HCT116 (cell line): Measurements from ENCODE around the gene TCOF1. TPM values are rescaled to one million over a fixed set of nuclear protein-coding genes. Genes with fewer than 3 reads are reported as not detected.

ENCODE experiments used
- ATAC-seq: fragments of 200-7000 bp; cut with Tn5 transposase; 2 replicates; pipeline ENCODE4 v1.9.1; 2020; ENCODE audit warnings: mild to moderate bottlenecking, moderate library complexity
- BruUV-seq: library from RNA; stranded (reverse); fragments of 400-500 nt; replicated peaks from 2 replicates; lab custom pipeline; 2021; lab: Mats Ljungman, UMichigan
- CTCF ChIA-PET: fragments of 300-600 bp; sonication (Branson Sonifier 250); formaldehyde crosslinking; loops from one replicate; lab custom pipeline; 2021; ENCODE audit warnings: antibody characterized with exemption; lab: Charles Lee
- POLR2A ChIA-PET: fragments of 300-600, 350-600 bp; sonication (Branson Sonifier 250); formaldehyde crosslinking; loops from one replicate; lab custom pipeline; 2021; ENCODE audit warnings: antibody characterized with exemption; lab: Charles Lee
- RAD21 ChIA-PET, 2 experiments: fragments of 300-600 bp; sonication (Branson Sonifier 250); formaldehyde crosslinking; loops; one replicate each; lab custom pipeline; 2023; ENCODE audit warnings: low total read pairs in 2 of 2; ENCODE audit not compliant: uncharacterized antibody in 2 of 2, unreplicated experiment in 2 of 2, low non-redundant PET in 1 of 2; lab: Charles Lee
- DNase-seq: peaks from one replicate; pipeline ENCODE4 v3.0.0-alpha.2; 2010; ENCODE audit warnings: low read depth, low spot score
- H2AFZ ChIP-seq: fragments of 200-600 bp; shearing (Covaris generic), sonication (generic); 2 replicates; pipeline ENCODE4 v1.6.1; 2017; ENCODE audit warnings: low read depth, mixed run types, mixed read lengths, antibody characterized with exemption, low read length; ENCODE audit not compliant: poor library complexity, severe bottlenecking
- H3K27ac ChIP-seq: 2 replicates; pipeline ENCODE4 v1.5.1; 2012; ENCODE audit warnings: low read depth, low read length
- H3K27me3 ChIP-seq: fragments of 200-600 bp; sonication (generic); 2 replicates; pipeline ENCODE4 v1.6.1; 2016; ENCODE audit warnings: mixed run types, low read length, mixed read lengths; ENCODE audit not compliant: insufficient read depth
- H3K36me3 ChIP-seq, 2 experiments: fragments of 200-500 bp in 1 of 2; fragments of 200-600 bp in 1 of 2; sonication (Bioruptor generic) in 1 of 2; sonication (generic) in 1 of 2; 2 replicates each; pipeline versions ENCODE4 v1.5.1 to v1.6.1; 2014 to 2016; ENCODE audit warnings: low read length in 2 of 2, inconsistent platforms in 1 of 2, mixed read lengths in 1 of 2, mixed run types in 1 of 2; ENCODE audit not compliant: insufficient read depth in 2 of 2, control insufficient read depth in 1 of 2
- H3K4me1 ChIP-seq, 2 experiments: fragments of 200-600 bp in 1 of 2; sonication (generic) in 1 of 2; 2 replicates each; pipeline versions ENCODE4 v1.5.1 to v1.6.1; 2012 to 2017; ENCODE audit warnings: low read length in 2 of 2, inconsistent platforms in 1 of 2, mild to moderate bottlenecking in 1 of 2, mixed read lengths in 1 of 2, mixed run types in 1 of 2, moderate library complexity in 1 of 2; ENCODE audit not compliant: insufficient read depth in 2 of 2, control insufficient read depth in 1 of 2
- H3K4me2 ChIP-seq: fragments of 200-600 bp; sonication (generic); 2 replicates; pipeline ENCODE4 v1.6.1; 2017; ENCODE audit warnings: mixed run types, low read length, mixed read lengths
- H3K4me3 ChIP-seq, 2 experiments: fragments of 200-600 bp in 1 of 2; sonication (generic) in 1 of 2; replicated peaks in 1 of 2; 2 replicates each; pipeline ENCODE4 v1.5.1; 2011 to 2016; ENCODE audit warnings: low read length in 2 of 2, control low read depth in 1 of 2, low read depth in 1 of 2, mild to moderate bottlenecking in 1 of 2, mixed read lengths in 1 of 2, mixed run types in 1 of 2
- H3K79me2 ChIP-seq: fragments of 200-600 bp; sonication (generic); 2 replicates; pipeline ENCODE4 v1.6.1; 2017; ENCODE audit warnings: mild to moderate bottlenecking, mixed run types, low read length, moderate library complexity, mixed read lengths; ENCODE audit not compliant: insufficient read depth
- H3K9ac ChIP-seq: fragments of 200-600 bp; sonication (generic); 2 replicates; pipeline ENCODE4 v1.6.1; 2016; ENCODE audit warnings: low read length, mixed read lengths
- H3K9me2 ChIP-seq: fragments of 200-600 bp; sonication (generic), shearing (Covaris generic); 2 replicates; pipeline ENCODE4 v1.6.1; 2017; ENCODE audit warnings: mixed run types, mild to moderate bottlenecking, moderate library complexity; ENCODE audit not compliant: insufficient read depth
- H3K9me3 ChIP-seq, 2 experiments: fragments of 200-500 bp in 1 of 2; fragments of 200-600 bp in 1 of 2; sonication (Bioruptor generic) in 1 of 2; sonication (generic) in 1 of 2; 2 replicates each; pipeline ENCODE4 v1.6.1; 2014 to 2017; ENCODE audit warnings: low read length in 2 of 2, mixed read lengths in 2 of 2, inconsistent platforms in 1 of 2, low read depth in 1 of 2, mild to moderate bottlenecking in 1 of 2, mixed run types in 1 of 2, moderate library complexity in 1 of 2; ENCODE audit not compliant: control insufficient read depth in 1 of 2, insufficient read depth in 1 of 2
- H4K20me1 ChIP-seq: fragments of 200-600 bp; sonication (generic), shearing (Covaris generic); 2 replicates; pipeline ENCODE4 v1.6.1; 2017; ENCODE audit warnings: mixed run types, mild to moderate bottlenecking, moderate library complexity; ENCODE audit not compliant: insufficient read depth
- CBX3 ChIP-seq: IDR thresholded peaks from 2 replicates; pipeline ENCODE4 v1.6.1; 2012; ENCODE audit warnings: low read depth
- CEBPB ChIP-seq: IDR thresholded peaks from 2 replicates; pipeline ENCODE4 v1.6.1; 2012; ENCODE audit warnings: low read depth
- EZH2phosphoT487 ChIP-seq: fragments of 200-600 bp; IDR thresholded peaks from 2 replicates; pipeline ENCODE4 v1.6.1; 2018; ENCODE audit warnings: antibody characterized with exemption, borderline replicate concordance
- SRF ChIP-seq: IDR thresholded peaks from 2 replicates; pipeline ENCODE4 v1.6.1; 2012; ENCODE audit warnings: low read depth
- TCF7L2 ChIP-seq: IDR thresholded peaks from 2 replicates; pipeline ENCODE4 v1.7.0; 2011; ENCODE audit warnings: borderline replicate concordance, inconsistent platforms; ENCODE audit not compliant: insufficient read depth, insufficient read length; ENCODE audit errors: extremely low read depth
- YY1 ChIP-seq: IDR thresholded peaks from 2 replicates; pipeline ENCODE4 v1.6.1; 2011; ENCODE audit warnings: low read length, low read depth, moderate library complexity, mild to moderate bottlenecking; ENCODE audit not compliant: insufficient replicate concordance; ENCODE audit errors: extremely low read depth
- ZFX ChIP-seq: fragments of 450-650 bp; IDR thresholded peaks from 2 replicates; pipeline ENCODE4 v1.6.1; 2017
- intact Hi-C: fragments of 100-400 bp; cut with micrococcal nuclease; formaldehyde crosslinking; loops from 2 replicates; pipeline ENCODE4 v1.10.0; 2022
- total RNA-seq: library from RNA; stranded (reverse); gene quantifications from one replicate; pipeline ENCODE4 v1.2.1, GENCODE V29; 2021; ENCODE audit not compliant: unreplicated experiment
- TF ChIP-seq, protein P1 (sequence below): IDR thresholded peaks from 2 replicates; pipeline ENCODE4 v1.6.1; 2012
- TF ChIP-seq, protein P2 (sequence below): IDR thresholded peaks from 2 replicates; pipeline ENCODE4 v1.6.1; 2012; ENCODE audit warnings: low read depth

TCOF1 gene
- total RNA-seq, 1 experiment from 2014 or later = 94.7 TPM

DNA sequence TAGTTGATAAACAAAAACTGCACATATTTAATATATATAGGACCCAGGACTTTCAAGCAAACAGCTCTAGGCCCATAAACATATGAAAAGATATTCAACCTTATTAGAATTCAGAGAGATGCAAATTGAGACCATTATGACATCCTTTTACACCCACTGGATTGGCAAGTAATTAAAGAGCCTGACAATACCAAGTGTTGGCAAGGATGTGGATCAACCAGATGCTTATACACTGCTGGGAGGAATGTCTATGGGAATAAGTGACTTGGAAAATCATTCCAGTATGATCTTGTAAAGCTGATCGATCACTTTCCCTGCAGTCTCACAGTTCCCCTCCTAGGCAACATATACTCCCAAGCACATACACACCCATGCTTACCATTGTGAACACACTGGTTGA is 15.5 kb upstream of the TCOF1 start:
- intact Hi-C loops = no loop called here
- no peaks in the 10 kb centered on the region for H3K4me1 ChIP-seq
- RAD21 ChIA-PET = no interaction called here
- H3K36me3 ChIP-seq = no peaks in the 10 kb centered on the region
- no peak overlapping the region for H2AFZ ChIP-seq
- H3K4me3 ChIP-seq = no peak overlapping the region
- POLR2A ChIA-PET = no interaction called here
- ATAC-seq = no peak
- no peak overlapping the region for H3K4me2 ChIP-seq
- no peaks in the 10 kb centered on the region for H3K79me2 ChIP-seq
- BruUV-seq = no TSS peak
- no peaks in the 10 kb centered on the region for H4K20me1 ChIP-seq
- no peak overlapping the region for H3K9ac ChIP-seq
- CTCF ChIA-PET = no interaction called here
- no peaks in the 10 kb centered on the region for H3K27me3 ChIP-seq
- TF ChIP-seq, protein P1, sequence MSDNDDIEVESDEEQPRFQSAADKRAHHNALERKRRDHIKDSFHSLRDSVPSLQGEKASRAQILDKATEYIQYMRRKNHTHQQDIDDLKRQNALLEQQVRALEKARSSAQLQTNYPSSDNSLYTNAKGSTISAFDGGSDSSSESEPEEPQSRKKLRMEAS = no peak
- no peak for TF ChIP-seq YY1
- TF ChIP-seq CBX3 = no peak
- TF ChIP-seq EZH2phosphoT487 = no peak
- TF ChIP-seq CEBPB = no peak
- TF ChIP-seq TCF7L2 = no peak
- TF ChIP-seq, protein P2, sequence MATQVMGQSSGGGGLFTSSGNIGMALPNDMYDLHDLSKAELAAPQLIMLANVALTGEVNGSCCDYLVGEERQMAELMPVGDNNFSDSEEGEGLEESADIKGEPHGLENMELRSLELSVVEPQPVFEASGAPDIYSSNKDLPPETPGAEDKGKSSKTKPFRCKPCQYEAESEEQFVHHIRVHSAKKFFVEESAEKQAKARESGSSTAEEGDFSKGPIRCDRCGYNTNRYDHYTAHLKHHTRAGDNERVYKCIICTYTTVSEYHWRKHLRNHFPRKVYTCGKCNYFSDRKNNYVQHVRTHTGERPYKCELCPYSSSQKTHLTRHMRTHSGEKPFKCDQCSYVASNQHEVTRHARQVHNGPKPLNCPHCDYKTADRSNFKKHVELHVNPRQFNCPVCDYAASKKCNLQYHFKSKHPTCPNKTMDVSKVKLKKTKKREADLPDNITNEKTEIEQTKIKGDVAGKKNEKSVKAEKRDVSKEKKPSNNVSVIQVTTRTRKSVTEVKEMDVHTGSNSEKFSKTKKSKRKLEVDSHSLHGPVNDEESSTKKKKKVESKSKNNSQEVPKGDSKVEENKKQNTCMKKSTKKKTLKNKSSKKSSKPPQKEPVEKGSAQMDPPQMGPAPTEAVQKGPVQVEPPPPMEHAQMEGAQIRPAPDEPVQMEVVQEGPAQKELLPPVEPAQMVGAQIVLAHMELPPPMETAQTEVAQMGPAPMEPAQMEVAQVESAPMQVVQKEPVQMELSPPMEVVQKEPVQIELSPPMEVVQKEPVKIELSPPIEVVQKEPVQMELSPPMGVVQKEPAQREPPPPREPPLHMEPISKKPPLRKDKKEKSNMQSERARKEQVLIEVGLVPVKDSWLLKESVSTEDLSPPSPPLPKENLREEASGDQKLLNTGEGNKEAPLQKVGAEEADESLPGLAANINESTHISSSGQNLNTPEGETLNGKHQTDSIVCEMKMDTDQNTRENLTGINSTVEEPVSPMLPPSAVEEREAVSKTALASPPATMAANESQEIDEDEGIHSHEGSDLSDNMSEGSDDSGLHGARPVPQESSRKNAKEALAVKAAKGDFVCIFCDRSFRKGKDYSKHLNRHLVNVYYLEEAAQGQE = no peak
- no peak for TF ChIP-seq SRF
- TF ChIP-seq ZFX = no peak
- no peak overlapping the region for H3K27ac ChIP-seq
- H3K9me3 ChIP-seq = no peaks in the 10 kb centered on the region
- no peak for DNase-seq
- no peaks in the 10 kb centered on the region for H3K9me2 ChIP-seq
